ENCODE data around the gene NEU2.
"Not testable (repeated sequence)": the region's sequence is repeated elsewhere in the genome, so short reads cannot be mapped to it uniquely, and the experiment has no call there.

The NEU2 gene

GRCh38 chr2:233034091-233034882 lies 1.8 kb downstream of the NEU2 start:
- DNase-seq (ENCODE audit: low read depth, low spot score): no peak

DNA sequence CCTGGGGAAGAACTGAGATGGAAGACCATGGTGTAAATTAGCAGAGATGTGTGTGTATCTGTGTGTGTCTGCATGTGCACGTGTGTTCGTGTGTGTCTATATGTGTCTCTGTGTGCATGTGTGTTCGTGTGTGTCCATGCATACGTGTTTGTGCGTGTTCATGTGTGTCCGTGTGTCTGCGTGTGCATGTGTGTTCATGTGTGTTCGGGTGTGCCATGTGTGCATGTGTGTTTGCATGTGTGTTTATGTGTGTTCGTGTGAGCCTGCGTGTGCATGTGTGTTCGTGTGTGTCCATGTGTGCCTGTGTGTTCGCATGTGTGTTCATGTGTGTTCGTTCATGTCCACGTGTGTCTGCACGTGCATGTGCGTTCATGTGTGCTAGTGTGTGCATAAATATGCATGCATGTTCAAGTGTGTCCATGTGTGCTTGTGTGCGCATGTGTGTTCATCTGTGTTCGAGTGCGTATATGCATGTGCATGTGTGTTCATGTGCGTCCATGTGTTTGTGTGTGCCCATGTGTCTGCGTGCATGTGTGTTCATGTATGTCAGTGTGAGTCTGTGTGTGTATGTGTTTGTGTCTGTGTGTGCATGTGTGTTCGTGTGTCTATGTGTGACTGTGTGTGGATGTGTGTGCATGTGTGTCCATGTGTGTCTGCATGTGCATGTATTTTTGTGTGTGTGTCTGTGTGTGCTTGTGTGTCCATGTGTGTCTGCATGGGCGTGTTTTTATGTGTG lies 3.1 kb downstream of the NEU2 start:
- DNase-seq (ENCODE audit: low read depth, low spot score): no peak

DNA sequence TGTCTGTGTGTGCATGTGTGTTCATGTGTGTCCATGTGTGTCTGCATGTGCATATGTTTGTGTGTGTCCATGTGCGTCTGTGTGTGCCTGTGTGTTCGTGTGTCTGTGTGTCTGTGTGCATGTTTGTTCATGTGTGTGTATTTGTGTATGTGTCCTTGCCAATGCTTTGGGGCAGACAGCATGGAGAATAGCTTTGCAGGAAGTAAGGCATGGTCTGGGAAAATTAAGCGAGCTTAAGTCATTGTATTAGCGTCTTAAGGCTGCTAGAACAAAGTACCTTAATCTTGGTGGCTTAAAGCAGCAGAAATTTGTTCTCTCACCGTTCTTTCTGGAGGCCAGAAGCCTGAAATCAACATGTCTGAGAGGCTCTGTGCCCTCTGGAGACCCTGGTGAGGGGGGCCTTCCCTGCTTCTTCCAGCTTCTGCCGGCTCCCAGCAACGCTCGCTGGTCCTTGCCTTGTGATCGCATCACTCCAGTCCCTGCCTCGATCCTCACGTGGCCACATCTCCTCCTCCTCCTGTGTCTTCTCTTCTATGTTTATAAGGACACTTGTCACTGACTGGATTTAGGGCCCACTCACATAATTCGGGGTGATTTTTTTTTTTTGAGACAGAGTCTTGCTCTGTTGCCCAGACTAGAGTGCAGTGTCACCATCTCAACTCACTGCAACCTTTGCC lies 3.8 kb downstream of the NEU2 start:
- no peak for DNase-seq (ENCODE audit: low read depth, low spot score)

DNA sequence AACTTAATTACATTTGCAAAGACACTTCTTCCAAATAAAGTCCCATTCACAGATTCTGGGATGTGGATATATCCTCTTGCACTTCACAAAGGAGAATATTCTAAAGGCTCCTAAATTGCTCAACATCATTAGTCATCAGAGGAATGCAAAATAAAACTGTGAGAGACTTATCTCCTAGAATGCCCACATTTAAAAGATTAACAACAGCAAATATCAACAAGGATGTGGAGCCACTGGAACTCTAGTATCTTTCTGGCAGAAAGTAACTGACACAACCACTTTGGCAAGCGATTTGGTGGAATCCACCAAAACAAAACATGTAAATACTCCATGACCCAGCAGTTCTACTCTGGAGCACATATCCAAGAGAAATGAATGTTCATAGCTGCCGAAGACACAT lies 4.6 kb downstream of the NEU2 start:
- DNase-seq (ENCODE audit: low read depth, low spot score): no peak

DNA sequence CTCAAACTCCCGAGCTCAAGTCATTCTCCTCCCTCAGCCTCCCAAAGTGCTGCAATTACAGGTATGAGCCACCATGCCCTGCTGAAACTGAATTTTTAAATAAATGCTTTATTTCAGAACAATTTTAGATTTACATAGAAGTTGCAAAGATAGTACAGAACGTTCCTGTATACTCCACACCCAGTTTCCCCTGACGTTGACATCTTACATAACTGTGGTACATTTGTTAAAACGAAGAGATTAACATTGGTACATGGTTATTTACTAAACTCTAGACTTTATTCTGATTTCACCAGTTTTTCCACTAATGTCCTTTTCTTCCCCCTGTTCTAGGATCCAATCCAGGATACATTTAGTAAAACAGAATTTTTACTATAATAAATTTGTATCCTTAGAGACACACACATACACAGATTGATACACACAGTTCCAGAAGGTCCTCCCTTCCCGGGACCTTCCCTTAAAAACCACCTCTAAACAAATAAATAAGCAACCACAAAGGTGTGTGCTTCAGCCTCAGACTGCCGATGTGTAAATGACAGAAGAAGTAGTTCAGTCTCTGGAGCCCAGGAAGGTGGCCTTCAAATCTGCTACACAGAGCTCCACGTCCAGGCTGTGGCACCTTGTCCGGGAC lies 6.9 kb downstream of the NEU2 start:
- no peak for DNase-seq (ENCODE audit: low read depth, low spot score)

DNA sequence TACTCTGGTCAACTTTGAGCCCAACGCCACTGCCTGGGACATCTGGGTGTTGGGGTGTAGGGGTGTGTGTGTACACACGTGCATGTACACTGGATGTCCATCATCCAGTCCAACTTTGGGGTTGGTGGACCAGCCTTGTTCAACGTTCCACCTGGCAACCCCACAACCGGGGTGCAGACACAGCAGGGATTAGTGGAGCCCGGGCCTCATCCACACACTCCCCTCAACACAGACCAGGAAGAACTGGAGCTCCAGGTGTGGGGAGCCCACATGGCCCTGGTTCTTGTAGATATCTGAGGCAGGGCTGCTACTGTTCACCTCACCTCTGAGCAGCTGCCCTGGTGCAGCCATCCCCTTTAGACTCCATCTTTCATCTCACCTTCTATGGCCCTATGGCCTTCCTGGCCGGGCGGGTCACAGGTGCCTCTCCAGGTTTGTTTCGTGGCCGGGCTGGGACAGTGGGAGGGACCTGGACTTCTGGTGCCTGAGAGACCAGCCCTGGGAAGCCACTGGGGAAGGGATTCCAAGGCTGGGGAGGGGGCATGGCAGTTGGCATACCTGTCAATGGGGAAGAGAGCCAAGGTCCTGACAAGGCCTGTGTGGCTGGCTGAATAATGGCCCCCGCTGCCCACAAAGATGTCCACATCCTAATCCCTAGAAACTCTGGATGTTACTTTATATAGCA lies 7.5 kb downstream of the NEU2 start:
- no peak for DNase-seq (ENCODE audit: low read depth, low spot score)

GRCh38 chr2:233040571-233040970 lies 8.1 kb downstream of the NEU2 start:
- no peak for DNase-seq (ENCODE audit: low read depth, low spot score)

DNA sequence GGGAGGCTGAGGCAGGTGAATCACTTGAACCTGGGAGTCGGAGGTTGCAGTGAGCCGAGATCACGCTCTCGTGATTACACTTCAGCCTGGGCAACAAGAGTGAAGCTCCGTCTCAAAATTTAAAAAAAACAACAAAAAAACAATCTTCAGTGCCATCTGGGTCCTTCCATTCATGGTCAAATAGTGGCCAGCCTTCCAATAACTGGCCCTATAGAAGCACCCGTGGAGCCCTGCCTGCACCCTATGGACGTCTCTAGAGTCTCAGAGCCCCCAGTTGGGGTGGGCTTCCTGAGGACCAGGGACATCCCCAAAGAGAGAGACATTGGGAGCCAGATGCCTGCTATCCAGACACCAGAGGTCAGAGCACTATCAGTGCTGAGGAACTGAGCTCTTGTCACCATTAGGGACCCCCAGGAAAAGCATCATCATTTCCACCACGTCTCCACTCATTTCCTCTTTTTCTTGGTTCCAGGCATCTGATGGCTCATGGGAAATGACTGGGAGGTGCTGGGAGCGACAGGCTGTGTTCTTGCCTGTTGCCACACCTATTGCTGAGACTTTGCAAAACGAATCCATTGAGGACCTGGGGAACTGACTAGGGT lies 9.4 kb downstream of the NEU2 start:
- DNase-seq (ENCODE audit: low read depth, low spot score): no peak

DNA sequence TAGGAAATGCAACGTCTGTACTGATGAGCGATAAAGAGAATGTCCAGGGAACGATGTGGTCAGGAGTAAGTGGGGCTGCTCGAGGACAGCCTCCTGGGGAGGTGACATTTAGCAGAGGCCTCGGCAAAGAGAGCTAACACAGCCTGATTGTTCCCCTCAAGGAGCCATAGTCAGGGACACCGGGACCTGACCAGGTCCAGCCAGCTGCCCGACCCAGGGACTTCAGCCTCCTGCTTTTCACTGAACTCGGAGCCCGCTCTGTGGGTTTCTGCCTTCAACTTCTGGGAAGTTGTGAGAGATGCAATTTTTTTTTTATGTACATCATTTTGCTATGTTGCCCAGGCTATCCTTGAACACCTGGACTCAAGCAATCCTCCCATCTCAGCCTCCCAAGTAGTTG lies 10.1 kb downstream of the NEU2 start:
- DNase-seq (ENCODE audit: low read depth, low spot score): no peak

GRCh38 chr2:233044974-233045605 lies 12.6 kb downstream of the NEU2 start:
- DNase-seq (ENCODE audit: low read depth, low spot score): no peak

- DNase-seq (ENCODE audit: low read depth, low spot score): no peak
Measured at GRCh38 chr2:233047206-233047605, 14.7 kb downstream of the NEU2 start.

DNA sequence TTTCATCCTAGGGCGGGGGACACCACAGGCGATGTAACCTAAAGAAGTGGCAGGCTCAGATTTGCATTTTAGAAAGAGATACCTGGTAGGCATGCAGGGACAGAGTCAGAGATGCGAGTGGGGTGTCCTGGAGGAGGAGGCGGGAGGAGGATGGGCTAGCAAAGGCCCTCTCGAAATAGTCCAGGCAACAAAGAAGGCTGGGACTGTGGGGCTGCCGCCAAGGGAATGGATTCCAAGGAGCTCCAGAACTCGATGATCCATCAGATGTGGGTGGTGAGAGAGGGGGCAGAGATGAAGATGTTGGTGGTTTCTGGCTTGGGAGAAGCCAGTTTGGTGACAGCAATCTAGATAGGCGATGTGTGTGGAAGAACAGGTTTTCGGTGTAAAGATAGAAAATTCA lies 15.2 kb downstream of the NEU2 start:
- DNase-seq (ENCODE audit: low read depth, low spot score): no peak

GRCh38 chr2:233048569-233049193 lies 16.2 kb downstream of the NEU2 start:
- no peak for DNase-seq (ENCODE audit: low read depth, low spot score)

- peak; percentile 53 for DNase-seq (ENCODE audit: low read depth, low spot score)
Measured at GRCh38 chr2:233049194-233049761, 16.8 kb downstream of the NEU2 start.

DNA sequence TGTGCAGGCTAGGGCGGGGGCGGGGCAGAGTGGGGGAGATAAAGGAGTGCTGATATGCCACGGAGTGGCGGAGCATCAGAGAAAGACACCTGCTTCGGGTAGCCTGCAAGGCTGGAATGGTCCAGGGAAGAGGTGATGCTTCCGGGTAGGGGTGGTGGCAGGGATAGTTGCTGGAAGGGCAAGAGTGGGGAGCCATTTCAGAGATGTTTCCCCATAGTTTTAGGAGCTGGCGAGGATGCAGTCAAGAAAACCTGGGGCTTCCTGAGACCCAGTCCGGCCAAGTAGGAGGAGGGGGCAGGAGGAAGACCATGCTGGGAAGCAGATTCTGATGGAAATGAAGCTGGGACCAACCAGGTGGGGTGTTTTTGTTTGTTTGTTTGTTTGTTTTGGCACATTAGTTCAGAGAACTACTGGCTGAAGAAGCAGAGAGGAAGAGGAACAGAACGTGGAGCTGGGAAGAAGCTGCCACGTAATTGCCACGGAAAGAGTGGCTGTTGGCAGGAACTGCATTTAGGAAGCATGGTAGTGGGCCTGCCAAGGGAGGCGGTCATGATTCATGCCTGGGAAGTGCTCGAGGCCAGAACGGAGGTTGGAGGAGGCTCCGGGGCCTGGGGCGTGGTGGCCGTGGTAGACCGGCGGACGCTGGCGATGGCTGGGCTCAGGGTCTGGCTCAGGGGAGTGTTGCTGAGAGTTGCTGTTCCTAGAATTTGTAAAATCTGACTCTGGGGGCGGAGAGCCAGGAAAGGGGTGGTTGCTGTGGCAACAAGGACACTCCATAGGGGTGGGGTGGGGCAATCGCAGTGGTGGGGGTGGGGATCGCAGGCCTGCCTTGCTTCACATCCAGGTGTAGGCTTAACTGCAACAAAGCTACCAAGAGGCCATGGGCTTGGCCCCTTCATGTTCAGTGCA lies 19.0 kb downstream of the NEU2 start:
- DNase-seq (ENCODE audit: low read depth, low spot score): peak; percentile 93

- not testable (repeated sequence) for DNase-seq (ENCODE audit: low read depth, low spot score)
Measured at GRCh38 chr2:233052517-233052916, 20.0 kb downstream of the NEU2 start.

DNA sequence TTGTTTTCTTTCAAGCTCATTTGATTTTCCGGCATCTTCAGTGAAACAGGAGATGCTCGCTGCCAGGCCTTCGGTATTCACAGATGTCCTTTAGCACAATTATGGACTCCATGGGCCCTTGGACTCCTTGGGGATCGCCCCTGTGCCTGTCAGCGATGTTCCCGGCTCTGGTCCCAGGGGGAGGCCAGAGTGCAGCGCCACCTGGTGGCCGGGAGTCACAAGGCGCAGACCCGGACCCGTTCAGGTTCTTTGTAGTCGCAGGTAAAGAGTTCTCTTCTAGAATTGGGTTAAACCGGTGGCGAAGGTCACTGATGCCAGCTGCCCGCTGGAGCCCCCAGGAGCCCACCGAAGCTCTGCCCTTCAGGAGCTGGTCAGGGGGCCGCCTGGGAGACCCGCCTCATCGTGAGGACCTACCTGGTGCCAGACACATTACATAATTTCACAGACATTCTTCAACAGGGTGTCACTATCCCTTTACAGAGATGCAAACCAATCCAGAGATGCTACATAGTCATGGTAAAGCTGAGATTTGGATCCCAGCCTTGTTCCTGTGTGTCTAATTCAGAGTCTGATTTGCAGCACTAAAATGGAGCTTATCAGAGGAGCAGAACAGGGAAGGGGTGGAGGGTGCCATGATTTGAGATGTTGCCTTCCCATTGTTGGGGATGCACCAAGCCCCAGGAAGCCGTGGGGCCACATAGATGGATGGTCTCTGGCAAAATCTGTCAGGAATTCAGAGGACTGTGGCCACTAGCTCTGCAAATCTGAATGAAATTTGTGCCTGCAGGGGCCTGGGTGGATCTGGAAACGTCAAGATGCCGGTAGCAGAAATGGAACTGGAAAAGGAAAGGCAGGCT lies 21.7 kb downstream of the NEU2 start:
- peak; percentile 85 for DNase-seq (ENCODE audit: low read depth, low spot score)

GRCh38 chr2:233055362-233055761 lies 22.9 kb downstream of the NEU2 start:
- no peak for DNase-seq (ENCODE audit: low read depth, low spot score)

All from ELF-1 (cell line).